Subcutaneous adipose tissue (tissue), 4 donors: ENCODE measurements around the gene NTPCR. TPM values are rescaled to one million over a fixed set of nuclear protein-coding genes. Genes with fewer than 3 reads are reported as not detected.

ENCODE experiments used
- total RNA-seq, 4 donors: library from RNA; depleted of rRNA; stranded (reverse); fragments of >200 nt; gene quantifications; one replicate each; pipeline ENCODE4 v1.1.0, GENCODE V29; 2016
- TF ChIP-seq, protein P1 (sequence below): fragments of 450-650 bp; IDR thresholded peaks from one replicate; pipeline ENCODE4 v1.5.1; 2016; ENCODE audit warnings: low read depth, mild to moderate bottlenecking, control low read depth, antibody characterized with exemption, moderate library complexity

The NTPCR gene
- total RNA-seq, 4 donors from 2014 or later, result 12.4 to 26.0 (median 24.0) TPM

DNA sequence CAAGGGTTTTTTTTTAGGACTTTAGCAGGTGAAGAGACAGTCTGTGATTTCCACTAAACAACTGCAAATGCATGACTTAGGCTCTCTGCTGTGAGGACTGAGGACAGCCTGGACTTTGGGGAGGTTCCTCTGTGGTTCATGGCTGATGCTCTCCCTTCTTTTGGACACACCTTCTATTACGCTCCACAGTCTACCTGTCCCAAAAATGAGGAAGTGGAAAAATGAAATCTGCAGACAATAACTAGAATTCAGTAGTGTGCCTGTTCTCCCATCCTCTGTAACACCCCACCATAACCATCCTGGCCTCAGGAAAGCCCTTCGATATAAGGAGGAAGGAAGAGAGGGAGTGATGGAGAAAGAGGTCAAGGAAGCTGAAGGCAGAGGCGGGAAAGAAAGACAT is 68.7 kb downstream of the NTPCR start:
- TF ChIP-seq, protein P1, sequence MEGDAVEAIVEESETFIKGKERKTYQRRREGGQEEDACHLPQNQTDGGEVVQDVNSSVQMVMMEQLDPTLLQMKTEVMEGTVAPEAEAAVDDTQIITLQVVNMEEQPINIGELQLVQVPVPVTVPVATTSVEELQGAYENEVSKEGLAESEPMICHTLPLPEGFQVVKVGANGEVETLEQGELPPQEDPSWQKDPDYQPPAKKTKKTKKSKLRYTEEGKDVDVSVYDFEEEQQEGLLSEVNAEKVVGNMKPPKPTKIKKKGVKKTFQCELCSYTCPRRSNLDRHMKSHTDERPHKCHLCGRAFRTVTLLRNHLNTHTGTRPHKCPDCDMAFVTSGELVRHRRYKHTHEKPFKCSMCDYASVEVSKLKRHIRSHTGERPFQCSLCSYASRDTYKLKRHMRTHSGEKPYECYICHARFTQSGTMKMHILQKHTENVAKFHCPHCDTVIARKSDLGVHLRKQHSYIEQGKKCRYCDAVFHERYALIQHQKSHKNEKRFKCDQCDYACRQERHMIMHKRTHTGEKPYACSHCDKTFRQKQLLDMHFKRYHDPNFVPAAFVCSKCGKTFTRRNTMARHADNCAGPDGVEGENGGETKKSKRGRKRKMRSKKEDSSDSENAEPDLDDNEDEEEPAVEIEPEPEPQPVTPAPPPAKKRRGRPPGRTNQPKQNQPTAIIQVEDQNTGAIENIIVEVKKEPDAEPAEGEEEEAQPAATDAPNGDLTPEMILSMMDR, result no peak

DNA sequence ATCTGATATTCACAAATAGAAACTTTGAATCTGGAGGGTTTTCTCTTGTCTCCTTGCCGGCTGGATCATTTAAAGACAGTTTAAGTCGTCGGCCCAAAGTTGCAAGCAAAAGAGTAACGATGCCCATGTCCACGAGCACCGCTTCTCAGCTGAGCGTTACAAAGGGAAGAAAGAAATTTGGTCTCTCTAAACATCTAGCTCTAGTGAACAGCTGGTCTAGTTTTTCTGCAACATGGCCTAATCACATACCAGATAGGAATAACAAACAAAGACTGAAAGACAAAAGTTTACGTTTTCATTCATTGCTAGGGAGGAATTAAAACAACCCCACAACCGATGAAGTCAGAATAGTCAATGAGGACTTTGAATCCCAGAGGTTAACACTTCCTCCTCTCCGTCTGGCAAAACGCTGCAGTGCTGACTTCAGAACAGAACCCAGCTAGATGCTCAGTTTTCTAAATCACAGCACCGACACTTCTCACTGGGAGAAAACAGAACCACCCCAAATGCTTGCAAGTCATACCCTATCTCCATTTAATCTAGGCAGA is 69.4 kb downstream of the NTPCR start:
- TF ChIP-seq, protein P1, result no peak

DNA sequence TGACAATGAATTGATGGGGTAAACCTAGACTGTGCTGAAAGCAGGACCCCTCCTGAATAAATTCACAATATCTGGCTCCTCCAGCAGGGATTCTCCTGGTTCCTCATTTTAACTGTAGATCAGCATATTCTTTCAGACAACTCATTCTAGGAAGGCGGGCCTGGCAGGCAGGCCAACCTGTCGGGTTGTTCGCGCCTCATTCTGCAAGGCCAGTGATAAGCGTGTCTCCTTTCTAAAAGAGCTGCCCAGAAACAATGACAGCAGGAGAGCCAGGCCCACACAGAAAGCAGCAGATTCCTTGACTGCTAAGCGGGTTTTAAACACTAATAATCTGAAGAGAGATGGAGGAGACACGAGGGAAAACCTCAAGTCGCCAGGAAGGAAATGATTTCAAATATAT is 70.0 kb downstream of the NTPCR start:
- TF ChIP-seq, protein P1, result no peak

DNA sequence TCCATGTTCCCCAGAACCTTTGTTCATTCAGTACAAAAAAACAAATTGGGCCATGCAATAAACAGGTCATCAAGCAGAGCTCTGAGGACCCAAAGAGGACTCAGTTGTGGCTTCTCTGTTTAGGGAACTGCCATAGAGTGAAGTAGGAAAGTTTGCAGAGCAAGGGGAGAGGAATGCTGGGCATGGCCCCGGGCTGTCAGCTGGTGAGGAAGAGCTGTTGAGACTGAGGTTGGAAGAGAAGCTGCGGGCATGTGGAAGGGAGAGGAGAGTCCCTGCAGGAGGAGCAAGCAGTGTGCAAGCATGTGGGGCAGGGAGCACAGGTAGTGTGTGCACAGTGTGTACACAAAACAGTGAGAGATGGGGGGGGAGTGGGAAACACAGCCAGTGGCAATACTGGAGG is 71.8 kb downstream of the NTPCR start:
- TF ChIP-seq, protein P1, result no peak

DNA sequence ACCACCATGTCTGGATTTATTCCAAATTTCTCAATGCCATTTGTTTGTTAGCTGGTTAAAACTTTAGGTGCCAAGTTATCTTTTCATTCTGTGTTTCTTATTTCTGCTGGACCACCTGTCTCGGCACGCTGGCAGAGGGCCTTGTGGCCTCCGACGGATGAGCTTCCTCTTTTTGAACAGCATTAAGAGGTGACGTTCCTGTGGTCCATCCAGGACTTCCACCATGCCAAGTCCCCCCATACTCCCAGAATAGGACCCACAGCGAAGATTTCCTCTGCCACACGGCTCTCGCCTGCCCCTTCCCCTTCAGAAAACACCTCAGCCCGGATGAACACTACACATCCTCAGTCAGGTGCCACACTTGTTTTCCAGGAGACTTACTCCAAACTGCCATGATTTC is 73.8 kb downstream of the NTPCR start:
- TF ChIP-seq, protein P1, result no peak

DNA sequence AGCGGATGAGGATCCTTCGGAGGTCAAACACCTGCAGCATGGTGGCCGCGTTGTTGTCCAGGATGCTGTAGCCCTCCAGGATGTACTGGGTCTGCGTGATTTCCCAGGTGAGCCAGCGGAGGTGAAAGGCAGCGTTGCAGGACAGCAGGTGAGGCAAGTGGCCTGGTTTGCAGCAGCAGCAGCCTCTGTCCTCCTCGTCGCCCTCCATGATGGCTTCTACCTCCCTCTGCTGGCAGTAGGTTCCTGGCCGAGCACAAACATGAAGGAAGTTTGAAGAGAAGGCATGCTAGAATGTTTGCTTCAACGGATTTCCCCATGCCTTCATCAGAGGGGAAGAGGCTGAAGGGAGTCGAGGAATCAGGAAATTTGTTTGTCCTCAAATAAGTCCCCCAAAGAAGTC is 74.7 kb downstream of the NTPCR start:
- TF ChIP-seq, protein P1, result no peak

DNA sequence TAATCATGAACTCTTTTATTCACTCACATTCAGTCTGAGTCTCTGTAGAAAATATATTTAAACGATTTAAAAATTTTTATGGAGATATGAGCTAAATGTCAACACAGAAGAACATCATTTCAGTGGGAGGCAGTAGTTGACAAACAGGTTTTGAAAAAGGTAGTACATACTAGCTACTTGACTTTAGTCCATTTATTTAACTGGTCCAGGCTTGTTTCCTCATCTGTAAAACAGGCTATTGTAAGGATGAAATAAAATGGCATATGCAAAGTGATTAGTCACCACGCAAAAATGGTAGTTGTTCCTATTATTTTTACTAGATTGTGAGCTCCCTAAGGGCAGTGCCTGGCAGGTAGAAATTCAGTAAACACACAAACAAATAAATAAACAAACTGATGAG is 75.2 kb downstream of the NTPCR start:
- TF ChIP-seq, protein P1, result no peak
